Liver (tissue), 3 donors: ENCODE measurements around the gene EIF4E2.

Experiments
- CTCF ChIP-seq: fragments of 150-350 bp; IDR thresholded peaks from 2 replicates; pipeline ENCODE4 v1.5.1; 2017; ENCODE audit warnings: improper control_type of control experiment, low read depth, low read length; ENCODE audit not compliant: missing input control
- JUND ChIP-seq, 2 donors: IDR thresholded peaks; 2 replicates each; pipeline ENCODE4 v1.6.1; 2016; ENCODE audit warnings: antibody characterized with exemption in 2 of 2
- RAD21 ChIP-seq, 2 donors: IDR thresholded peaks; 2 replicates each; pipeline ENCODE4 v1.6.1; 2016; ENCODE audit warnings: antibody characterized with exemption in 2 of 2, mild to moderate bottlenecking in 2 of 2
- TAF1 ChIP-seq: conservative IDR thresholded peaks from 2 replicates; pipeline ENCODE4 v1.6.1; 2016; ENCODE audit warnings: antibody characterized with exemption, mild to moderate bottlenecking
- donor health status: healthy.
- donor health status: healthy.

GRCh38 chr2:232511336-232511890 is 39.1 kb upstream of the EIF4E2 start:
- TF ChIP-seq CTCF (no peak), TAF1 (no peak), JUND (IDR thresholded peaks at IDR 0.05) (no peak), RAD21 (IDR thresholded peaks at IDR 0.05) (no peak)
